SK-N-SH treated with all-trans-retinoic acid at 6 μM for 48 hours (cell line): ENCODE measurements around the gene PIWIL1.

Experiments
- ATAC-seq: fragments of 200-7000 bp; cut with Tn5 transposase; 3 replicates; pipeline ENCODE4 v1.9.1; 2020; ENCODE audit warnings: mild to moderate bottlenecking, moderate library complexity
- ARNTL ChIP-seq: fragments of 450-650 bp; formaldehyde crosslinking; IDR thresholded peaks from 2 replicates; pipeline ENCODE4 v1.5.0; 2020; ENCODE audit warnings: low read depth, mild to moderate bottlenecking, moderate library complexity, borderline replicate concordance
- BACH2 ChIP-seq: fragments of 250-450 bp; sonication (Bioruptor Pico); IDR thresholded peaks from 2 replicates; pipeline ENCODE4 v1.9.0; 2021; ENCODE audit warnings: mild to moderate bottlenecking, borderline replicate concordance
- CREB5 ChIP-seq: fragments of 250-450 bp; sonication (Bioruptor Pico); IDR thresholded peaks from 2 replicates; pipeline ENCODE4 v1.5.1; 2020; ENCODE audit warnings: low read depth, mild to moderate bottlenecking, moderate library complexity
- CSDC2 ChIP-seq: fragments of 250-450 bp; sonication (Bioruptor Pico); IDR thresholded peaks from 2 replicates; pipeline ENCODE4 v1.5.0; 2020; ENCODE audit warnings: mild to moderate bottlenecking, moderate library complexity
- CSRNP3 ChIP-seq: fragments of 250-450 bp; sonication (Bioruptor Pico); IDR thresholded peaks from 2 replicates; pipeline ENCODE4 v1.5.1; 2021; ENCODE audit warnings: mild to moderate bottlenecking, moderate library complexity
- ESRRG ChIP-seq: fragments of 250-450 bp; sonication (Bioruptor Pico); IDR thresholded peaks from 2 replicates; pipeline ENCODE4 v1.6.1; 2021; ENCODE audit warnings: mild to moderate bottlenecking
- GLIS3 ChIP-seq: fragments of 250-450 bp; sonication (Bioruptor Pico); IDR thresholded peaks from 2 replicates; pipeline ENCODE4 v1.5.0; 2020; ENCODE audit warnings: mild to moderate bottlenecking, moderate library complexity
- ISL1 ChIP-seq: fragments of 250-450 bp; sonication (Bioruptor Pico); IDR thresholded peaks from 2 replicates; pipeline ENCODE4 v2.1.2; 2022; ENCODE audit warnings: mild to moderate bottlenecking, moderate library complexity
- PATZ1 ChIP-seq: fragments of 250-450 bp; sonication (Bioruptor Pico); IDR thresholded peaks from 2 replicates; pipeline ENCODE4 v1.8.0; 2020; ENCODE audit warnings: mild to moderate bottlenecking, moderate library complexity, borderline replicate concordance
- POU6F1 ChIP-seq: fragments of 250-450 bp; sonication (Bioruptor Pico); IDR thresholded peaks from 2 replicates; pipeline ENCODE4 v1.8.0; 2021; ENCODE audit warnings: low read depth, mild to moderate bottlenecking, moderate library complexity, borderline replicate concordance
- PPARA ChIP-seq: fragments of 250-450 bp; sonication (Bioruptor Pico); IDR thresholded peaks from 2 replicates; pipeline ENCODE4 v1.5.0; 2020; ENCODE audit warnings: mild to moderate bottlenecking, borderline replicate concordance
- RARB ChIP-seq: fragments of 250-450 bp; sonication (Bioruptor Pico); IDR thresholded peaks from 2 replicates; pipeline ENCODE4 v1.8.0; 2021; ENCODE audit warnings: mild to moderate bottlenecking, moderate library complexity
- TCF4 ChIP-seq: fragments of 250-450 bp; sonication (Bioruptor Pico); IDR thresholded peaks from 2 replicates; pipeline ENCODE4 v1.8.0; 2021; ENCODE audit warnings: mild to moderate bottlenecking, moderate library complexity, borderline replicate concordance
- TOX ChIP-seq: fragments of 250-450 bp; sonication (Bioruptor Pico); IDR thresholded peaks from 2 replicates; pipeline ENCODE4 v1.8.0; 2021; ENCODE audit warnings: mild to moderate bottlenecking, moderate library complexity, borderline replicate concordance
- TSHZ2 ChIP-seq: fragments of 250-450 bp; sonication (Bioruptor Pico); IDR thresholded peaks from 2 replicates; pipeline ENCODE4 v1.5.0; 2020; ENCODE audit warnings: mild to moderate bottlenecking, moderate library complexity
- ZFP3 ChIP-seq: fragments of 250-450 bp; sonication (Bioruptor Pico); IDR thresholded peaks from 2 replicates; pipeline ENCODE4 v1.5.0; 2020; ENCODE audit warnings: mild to moderate bottlenecking, moderate library complexity
- ZFP30 ChIP-seq: fragments of 450-650 bp; formaldehyde crosslinking; IDR thresholded peaks from 2 replicates; pipeline ENCODE4 v1.5.0; 2022; ENCODE audit warnings: mild to moderate bottlenecking, moderate library complexity
- ZNF565 ChIP-seq: fragments of 450-650 bp; formaldehyde crosslinking; conservative IDR thresholded peaks from 2 replicates; pipeline ENCODE4 v1.5.0; 2020; ENCODE audit warnings: low read depth, mild to moderate bottlenecking, moderate library complexity
- ZNF70 ChIP-seq: fragments of 450-650 bp; formaldehyde crosslinking; IDR thresholded peaks from 2 replicates; pipeline ENCODE4 v1.5.0; 2020; ENCODE audit warnings: mild to moderate bottlenecking, moderate library complexity

The PIWIL1 gene

GRCh38 chr12:130338794-130339601 is 1.3 kb downstream of the PIWIL1 start (continued):
- no peak for TF ChIP-seq POU6F1 (CRISPR knock-in tag)
- TF ChIP-seq BACH2 (CRISPR knock-in tag), result no peak

GRCh38 chr12:130339951-130340350 is 2.3 kb downstream of the PIWIL1 start:
- no peak for ATAC-seq
- TF ChIP-seq CREB5 (CRISPR knock-in tag) (no peak), GLIS3 (CRISPR knock-in tag) (no peak), TCF4 (CRISPR knock-in tag) (no peak), ISL1 (CRISPR knock-in tag) (no peak), RARB (no peak), ZNF70 (CRISPR knock-in tag) (no peak), BACH2 (CRISPR knock-in tag) (no peak), PATZ1 (CRISPR knock-in tag) (no peak), PPARA (CRISPR knock-in tag) (no peak), TSHZ2 (no peak), ZFP30 (CRISPR knock-in tag) (no peak), ZNF565 (CRISPR knock-in tag) (no peak), ESRRG (CRISPR knock-in tag) (no peak), TOX (CRISPR knock-in tag) (no peak)

- no peak for TF ChIP-seq CREB5 (CRISPR knock-in tag)
- no peak for TF ChIP-seq ISL1 (CRISPR knock-in tag)
- no peak for TF ChIP-seq CSDC2 (CRISPR knock-in tag)
- no peak for TF ChIP-seq CSRNP3 (CRISPR knock-in tag)
- TF ChIP-seq ZFP30 (CRISPR knock-in tag), result no peak
- no peak for TF ChIP-seq ZNF70 (CRISPR knock-in tag)
- TF ChIP-seq ARNTL, result no peak
- no peak for TF ChIP-seq ZFP3 (CRISPR knock-in tag)
- no peak for TF ChIP-seq PPARA (CRISPR knock-in tag)
- no peak for TF ChIP-seq TOX (CRISPR knock-in tag)
- TF ChIP-seq BACH2 (CRISPR knock-in tag), result no peak
- TF ChIP-seq, all 23 proteins: peak for 0
- no peak for ATAC-seq
Observed at GRCh38 chr12:130342442-130342841, 4.8 kb downstream of the PIWIL1 start.
